IPS-15b (cell line): ENCODE measurements around the gene MAML2.
"Not testable (repeated sequence)": the region's sequence is repeated elsewhere in the genome, so short reads cannot be mapped to it uniquely, and the experiment has no call there.

Experiments used
- H3K27me3 ChIP-seq: one replicate; pipeline ENCODE4 v1.6.1; 2013; ENCODE audit warnings: low read length; ENCODE audit not compliant: control insufficient read depth, insufficient read depth
- H3K36me3 ChIP-seq: one replicate; pipeline ENCODE4 v1.6.1; 2013; ENCODE audit warnings: low read length; ENCODE audit not compliant: control insufficient read depth, insufficient read depth
- H3K4me1 ChIP-seq: one replicate; pipeline ENCODE4 v1.6.1; 2013; ENCODE audit warnings: mild to moderate bottlenecking, low read length; ENCODE audit not compliant: control insufficient read depth, insufficient read depth
- H3K4me3 ChIP-seq: one replicate; pipeline ENCODE4 v1.5.1; 2013; ENCODE audit warnings: low read depth, low read length
- H3K9ac ChIP-seq: one replicate; pipeline ENCODE4 v1.6.1; 2013; ENCODE audit warnings: low read depth, mild to moderate bottlenecking, low read length
- H3K9me3 ChIP-seq: one replicate; pipeline ENCODE4 v1.6.1; 2013; ENCODE audit warnings: mild to moderate bottlenecking, low read length; ENCODE audit not compliant: control insufficient read depth, insufficient read depth

The MAML2 gene

DNA sequence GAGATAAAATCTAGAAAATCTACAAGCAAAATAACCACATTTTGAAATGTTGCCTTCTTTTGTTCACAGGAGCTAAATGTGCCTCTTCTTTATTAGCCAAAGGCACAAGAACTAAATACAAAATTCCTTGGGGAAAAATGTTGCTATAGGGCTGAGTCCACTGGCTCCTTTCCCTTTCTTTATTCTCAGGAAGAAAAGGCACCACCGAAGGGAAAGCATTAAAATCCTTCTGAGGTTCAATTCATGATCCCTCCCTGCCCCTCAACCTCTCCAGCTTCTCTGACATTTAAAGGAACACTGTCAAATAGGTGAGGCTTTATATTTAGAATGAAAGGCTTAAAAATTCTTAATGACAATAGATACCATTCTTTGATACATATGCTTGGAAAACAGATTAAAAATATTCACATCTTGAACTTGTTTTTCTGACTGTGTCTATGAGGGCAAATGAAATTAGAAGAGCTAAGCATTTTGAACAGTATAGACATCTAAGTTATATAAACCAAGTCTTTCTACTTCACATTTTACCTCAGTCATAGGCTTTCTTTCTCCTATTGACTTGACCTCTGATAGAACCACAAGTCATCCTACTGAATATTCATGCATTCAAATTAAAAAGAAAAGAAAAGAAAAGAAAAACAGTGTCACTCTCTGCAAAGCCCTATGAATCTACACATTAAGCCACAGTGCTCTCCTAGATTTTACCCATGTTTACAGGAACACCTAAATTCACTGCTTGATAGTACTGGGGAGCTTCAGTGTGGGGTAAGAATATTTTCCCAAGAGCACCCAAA, 148.2 kb downstream of the MAML2 start:
- peaks cover 38% of the 10 kb centered on the region for H3K4me1 ChIP-seq
- H3K4me3 ChIP-seq = no peak overlapping the region
- no peaks in the 10 kb centered on the region for H3K9me3 ChIP-seq
- no peak overlapping the region for H3K9ac ChIP-seq
- H3K27me3 ChIP-seq = no peaks in the 10 kb centered on the region
- no peaks in the 10 kb centered on the region for H3K36me3 ChIP-seq

GRCh38 chr11:96193745-96194443, 149.1 kb downstream of the MAML2 start:
- Histone ChIP-seq H3K9ac (no peak overlapping the region), H3K27me3 (no peaks in the 10 kb centered on the region), H3K4me1 (peaks cover 38% of the 10 kb centered on the region), H3K9me3 (no peaks in the 10 kb centered on the region), H3K36me3 (no peaks in the 10 kb centered on the region), H3K4me3 (no peak overlapping the region)

GRCh38 chr11:96191752-96192151, 151.2 kb downstream of the MAML2 start:
- no peaks in the 10 kb centered on the region for H3K27me3 ChIP-seq
- H3K9ac ChIP-seq = no peak overlapping the region
- peaks cover 29% of the 10 kb centered on the region for H3K4me1 ChIP-seq
- H3K4me3 ChIP-seq = no peak overlapping the region
- no peaks in the 10 kb centered on the region for H3K9me3 ChIP-seq
- no peaks in the 10 kb centered on the region for H3K36me3 ChIP-seq

GRCh38 chr11:96189351-96189750, 153.6 kb downstream of the MAML2 start:
- no peak overlapping the region for H3K9ac ChIP-seq
- peaks cover 21% of the 10 kb centered on the region for H3K4me1 ChIP-seq
- no peaks in the 10 kb centered on the region for H3K9me3 ChIP-seq
- H3K36me3 ChIP-seq = no peaks in the 10 kb centered on the region
- H3K27me3 ChIP-seq = no peaks in the 10 kb centered on the region
- no peak overlapping the region for H3K4me3 ChIP-seq

- Histone ChIP-seq H3K4me3 (no peak overlapping the region), H3K9ac (no peak overlapping the region), H3K27me3 (no peaks in the 10 kb centered on the region), H3K9me3 (no peaks in the 10 kb centered on the region), H3K36me3 (no peaks in the 10 kb centered on the region), H3K4me1 (peaks cover 19% of the 10 kb centered on the region)
Observed at GRCh38 chr11:96188243-96189006, 154.6 kb downstream of the MAML2 start.

- Histone ChIP-seq H3K4me3 (no peak overlapping the region), H3K9me3 (no peaks in the 10 kb centered on the region), H3K27me3 (no peaks in the 10 kb centered on the region), H3K36me3 (no peaks in the 10 kb centered on the region), H3K9ac (no peak overlapping the region), H3K4me1 (peaks cover 19% of the 10 kb centered on the region)
Observed at GRCh38 chr11:96187822-96188221, 155.2 kb downstream of the MAML2 start.

- H3K9ac ChIP-seq = no peak overlapping the region
- peaks cover 27% of the 10 kb centered on the region for H3K4me1 ChIP-seq
- H3K36me3 ChIP-seq = no peaks in the 10 kb centered on the region
- no peaks in the 10 kb centered on the region for H3K9me3 ChIP-seq
- H3K27me3 ChIP-seq = no peaks in the 10 kb centered on the region
- no peak overlapping the region for H3K4me3 ChIP-seq
Observed at GRCh38 chr11:96186806-96187205, 156.2 kb downstream of the MAML2 start.

- Histone ChIP-seq H3K4me3 (no peak overlapping the region), H3K27me3 (no peaks in the 10 kb centered on the region), H3K9ac (no peak overlapping the region), H3K9me3 (no peaks in the 10 kb centered on the region), H3K4me1 (peaks cover 33% of the 10 kb centered on the region), H3K36me3 (no peaks in the 10 kb centered on the region)
Observed at GRCh38 chr11:96185220-96185768, 157.7 kb downstream of the MAML2 start.

DNA sequence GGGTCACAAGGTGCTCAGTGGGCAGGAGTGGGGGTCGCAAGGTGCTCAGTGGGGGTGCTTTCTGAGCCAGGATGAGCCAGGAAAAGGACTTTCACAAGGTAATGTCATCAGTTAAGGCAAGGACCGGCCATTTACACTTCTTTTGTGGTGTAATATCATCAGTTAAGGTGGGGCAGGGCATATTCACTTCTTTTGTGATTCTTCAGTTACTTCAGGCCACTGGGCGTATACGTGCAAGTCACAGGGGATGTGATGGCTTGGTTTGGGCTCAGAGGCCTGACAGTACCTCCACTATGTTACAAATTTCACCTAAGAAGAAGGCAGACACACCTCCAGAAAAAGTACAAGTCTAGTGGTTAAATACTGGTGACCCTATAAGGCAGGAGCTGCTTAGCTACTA, 162.1 kb downstream of the MAML2 start:
- H3K36me3 ChIP-seq, H3K27me3 ChIP-seq, H3K9ac ChIP-seq, H3K9me3 ChIP-seq, H3K4me3 ChIP-seq: not testable (repeated sequence)
- H3K4me1 ChIP-seq = peaks cover 34% of the 10 kb centered on the region

DNA sequence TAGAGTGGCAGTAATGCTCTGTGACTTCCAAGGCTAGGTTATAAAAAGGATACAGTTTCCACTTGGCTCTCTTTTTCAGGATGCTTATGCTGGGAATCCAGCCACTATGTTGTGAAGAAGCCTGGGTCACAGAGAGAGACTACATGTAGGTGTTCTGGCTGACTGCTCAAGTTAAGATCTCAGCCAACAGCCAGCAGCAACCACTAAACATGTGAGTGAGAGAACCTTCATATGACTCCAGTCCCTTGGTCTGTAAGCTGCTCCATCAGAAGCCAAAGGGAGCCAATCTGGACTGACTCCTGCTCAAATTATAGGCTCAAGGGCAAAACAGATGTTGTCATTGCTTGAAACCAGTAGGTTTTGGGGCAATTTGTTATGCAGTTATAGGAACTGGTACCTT, 162.7 kb downstream of the MAML2 start:
- Histone ChIP-seq H3K27me3 (no peaks in the 10 kb centered on the region), H3K4me3 (no peak overlapping the region), H3K9me3 (no peaks in the 10 kb centered on the region), H3K4me1 (peaks cover 28% of the 10 kb centered on the region), H3K36me3 (no peaks in the 10 kb centered on the region), H3K9ac (peak overlapping the region; percentile 38)

DNA sequence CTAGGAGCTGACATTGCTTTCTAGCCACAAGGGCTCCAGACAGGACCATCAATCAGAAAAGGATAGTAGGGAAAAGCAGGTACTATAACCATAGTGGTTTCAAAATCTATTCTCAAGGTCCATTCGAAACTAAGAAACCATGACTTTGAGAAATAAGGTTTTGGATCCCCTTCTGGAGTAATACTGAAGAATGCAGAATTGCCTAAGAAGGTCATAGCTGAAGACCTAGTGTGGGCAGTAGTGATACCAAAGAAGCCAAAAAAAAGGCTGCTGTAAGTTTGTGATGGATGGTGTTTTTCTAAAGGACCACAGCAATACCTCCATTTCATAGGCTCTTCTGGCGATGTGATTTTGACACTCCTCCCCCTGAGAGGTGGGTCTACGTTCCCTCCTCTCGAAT, 163.1 kb downstream of the MAML2 start:
- Histone ChIP-seq H3K36me3 (no peaks in the 10 kb centered on the region), H3K4me3 (no peak overlapping the region), H3K27me3 (no peaks in the 10 kb centered on the region), H3K4me1 (peaks cover 25% of the 10 kb centered on the region), H3K9ac (no peak overlapping the region), H3K9me3 (no peaks in the 10 kb centered on the region)
